ENCODE measurements around the gene C2CD4C. TPM values are rescaled to one million over a fixed set of nuclear protein-coding genes. Genes with fewer than 3 reads are reported as not detected.
A peak's percentile ranks its signal among the peaks of the same experiment; 100 is the strongest.
"Not testable (repeated sequence)": the region's sequence is repeated elsewhere in the genome, so short reads cannot be mapped to it uniquely, and the experiment has no call there.

The C2CD4C gene
- total RNA-seq, 2 donors from 2014 or later, result 0.26 to 0.55 TPM

DNA sequence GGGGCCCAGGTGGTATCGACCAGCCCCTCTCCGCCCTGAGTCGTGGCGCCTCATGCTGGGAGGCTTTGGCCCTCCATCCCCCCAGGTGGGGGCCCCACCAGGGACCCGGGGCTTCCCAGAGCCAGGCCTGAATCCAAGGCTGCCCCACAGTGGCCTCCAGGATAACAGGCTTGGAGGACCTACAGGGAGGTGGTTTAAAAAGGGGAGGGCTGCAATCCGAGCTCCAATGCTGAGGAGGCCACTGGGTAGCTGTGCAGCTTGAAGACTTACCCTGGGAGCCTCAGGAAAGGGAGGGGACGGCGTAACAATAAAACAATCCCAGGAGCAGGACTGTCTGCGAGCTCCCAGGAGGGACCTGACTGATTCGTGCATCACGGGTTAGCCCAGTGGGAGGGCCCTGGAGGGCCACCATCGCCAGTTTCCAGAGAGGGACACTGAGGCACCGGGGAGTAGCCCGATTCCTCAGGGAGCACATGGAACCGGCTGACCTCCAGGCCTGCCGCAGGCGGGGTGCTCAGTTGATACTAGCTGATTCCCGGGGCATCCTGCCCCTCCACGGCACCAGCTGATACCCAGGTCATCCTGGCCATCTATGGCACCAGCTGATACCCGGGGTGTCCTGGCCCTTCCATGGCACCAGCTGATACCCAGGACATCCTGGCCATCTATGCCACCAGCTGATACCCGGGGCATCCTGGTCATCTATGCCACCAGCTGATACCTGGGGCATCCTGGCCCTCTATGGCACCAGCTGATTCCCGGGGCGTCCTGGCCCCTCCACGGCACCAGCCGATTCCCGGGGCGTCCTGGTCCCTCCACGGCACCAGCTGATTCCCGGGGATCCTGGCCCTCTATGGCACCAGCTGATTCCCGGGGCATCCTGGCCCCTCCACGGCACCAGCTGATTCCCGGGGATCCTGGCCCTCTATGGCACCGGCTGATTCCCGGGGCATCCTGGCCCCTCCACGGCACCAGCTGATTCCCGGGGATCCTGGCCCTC lies 3.7 kb upstream of the C2CD4C start:
- Histone ChIP-seq H3K9me3 (no peaks in the 10 kb centered on the region), H3K36me3 (no peaks in the 10 kb centered on the region), H3K27ac (no peak overlapping the region), H3K4me3 (no peak overlapping the region), H3K4me1 (peaks cover 0 to 21% of the 10 kb centered on the region in 2 donors), H3K27me3 (peaks cover 0 to 10% of the 10 kb centered on the region in 2 donors)
- no peak for DNase-seq (ENCODE audit: low spot score)
- TF ChIP-seq, protein P1, sequence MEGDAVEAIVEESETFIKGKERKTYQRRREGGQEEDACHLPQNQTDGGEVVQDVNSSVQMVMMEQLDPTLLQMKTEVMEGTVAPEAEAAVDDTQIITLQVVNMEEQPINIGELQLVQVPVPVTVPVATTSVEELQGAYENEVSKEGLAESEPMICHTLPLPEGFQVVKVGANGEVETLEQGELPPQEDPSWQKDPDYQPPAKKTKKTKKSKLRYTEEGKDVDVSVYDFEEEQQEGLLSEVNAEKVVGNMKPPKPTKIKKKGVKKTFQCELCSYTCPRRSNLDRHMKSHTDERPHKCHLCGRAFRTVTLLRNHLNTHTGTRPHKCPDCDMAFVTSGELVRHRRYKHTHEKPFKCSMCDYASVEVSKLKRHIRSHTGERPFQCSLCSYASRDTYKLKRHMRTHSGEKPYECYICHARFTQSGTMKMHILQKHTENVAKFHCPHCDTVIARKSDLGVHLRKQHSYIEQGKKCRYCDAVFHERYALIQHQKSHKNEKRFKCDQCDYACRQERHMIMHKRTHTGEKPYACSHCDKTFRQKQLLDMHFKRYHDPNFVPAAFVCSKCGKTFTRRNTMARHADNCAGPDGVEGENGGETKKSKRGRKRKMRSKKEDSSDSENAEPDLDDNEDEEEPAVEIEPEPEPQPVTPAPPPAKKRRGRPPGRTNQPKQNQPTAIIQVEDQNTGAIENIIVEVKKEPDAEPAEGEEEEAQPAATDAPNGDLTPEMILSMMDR (IDR thresholded peaks at IDR 0.05), result no peak

DNA sequence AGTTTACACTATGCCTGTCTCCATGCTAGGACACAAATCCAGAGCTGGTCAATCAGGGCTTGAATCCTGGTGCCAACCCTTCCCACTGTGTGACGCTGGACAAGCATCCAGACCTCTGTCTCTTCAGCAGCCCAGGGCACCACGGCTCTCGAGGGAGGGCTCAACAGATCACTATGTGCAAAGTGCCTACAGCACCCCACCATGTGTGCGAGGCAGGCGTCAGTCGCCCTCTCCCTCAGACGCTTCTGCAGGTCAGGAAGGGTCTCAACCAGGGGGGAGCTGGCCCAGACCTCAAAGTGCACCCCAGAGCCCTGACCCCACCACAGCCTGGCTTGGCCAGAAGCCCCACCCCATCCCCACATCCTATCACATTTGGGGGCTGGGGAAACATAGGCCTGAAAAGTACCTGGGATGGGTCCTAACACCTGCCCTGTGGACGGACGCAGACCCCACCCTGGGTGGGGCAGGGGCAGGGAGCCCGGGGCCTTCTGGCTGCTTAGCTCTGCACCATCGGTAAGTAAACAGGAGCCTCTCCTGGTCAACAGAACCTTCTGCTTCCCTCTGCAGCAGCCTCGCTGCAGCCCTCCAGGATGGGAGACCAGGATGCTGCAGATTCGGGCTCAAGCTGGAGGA lies 2.9 kb upstream of the C2CD4C start:
- no peak overlapping the region for H3K4me3 ChIP-seq
- H3K9me3 ChIP-seq, result no peaks in the 10 kb centered on the region
- peaks cover 0 to 21% of the 10 kb centered on the region in 2 donors for H3K4me1 ChIP-seq
- TF ChIP-seq, protein P1 (IDR thresholded peaks at IDR 0.05), result no peak
- H3K27me3 ChIP-seq, result peaks cover 0 to 11% of the 10 kb centered on the region in 2 donors
- H3K36me3 ChIP-seq, result no peaks in the 10 kb centered on the region
- DNase-seq (ENCODE audit: low spot score), result no peak
- H3K27ac ChIP-seq, result no peak overlapping the region

DNA sequence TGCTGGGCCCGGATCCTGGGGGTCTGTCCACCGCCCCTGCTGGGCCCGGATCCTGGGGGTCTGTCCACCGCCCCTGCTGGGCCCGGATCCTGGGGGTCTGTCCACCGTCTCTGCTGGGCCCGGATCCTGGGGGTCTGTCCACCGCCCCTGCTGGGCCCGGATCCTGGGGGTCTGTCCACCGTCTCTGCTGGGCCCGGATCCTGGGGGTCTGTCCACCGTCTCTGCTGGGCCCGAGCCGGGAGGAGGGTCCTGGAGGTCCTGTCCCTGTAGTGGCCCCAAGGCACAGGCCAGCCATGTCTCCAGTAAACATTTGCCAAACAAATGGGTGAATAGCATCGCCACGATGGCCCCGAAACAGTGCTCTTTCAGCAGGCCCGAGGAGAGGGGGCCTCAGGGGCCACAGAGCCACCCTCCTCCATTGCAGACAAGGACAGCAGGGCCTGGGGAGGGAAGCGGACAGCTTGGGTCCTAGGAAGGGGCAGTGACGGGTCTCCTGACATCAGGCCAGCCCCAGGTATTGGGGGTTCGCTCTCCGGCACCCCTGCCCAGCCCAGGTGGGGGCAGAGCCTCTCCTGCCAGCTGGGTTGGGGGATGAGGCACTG lies 2.3 kb upstream of the C2CD4C start:
- not testable (repeated sequence) for H3K4me3 ChIP-seq; H3K36me3 ChIP-seq; H3K9me3 ChIP-seq; H3K27ac ChIP-seq; DNase-seq (ENCODE audit: low spot score)
- Histone ChIP-seq H3K27me3 (peaks cover 0 to 11% of the 10 kb centered on the region in 2 donors), H3K4me1 (peaks cover 0 to 21% of the 10 kb centered on the region in 2 donors)

DNA sequence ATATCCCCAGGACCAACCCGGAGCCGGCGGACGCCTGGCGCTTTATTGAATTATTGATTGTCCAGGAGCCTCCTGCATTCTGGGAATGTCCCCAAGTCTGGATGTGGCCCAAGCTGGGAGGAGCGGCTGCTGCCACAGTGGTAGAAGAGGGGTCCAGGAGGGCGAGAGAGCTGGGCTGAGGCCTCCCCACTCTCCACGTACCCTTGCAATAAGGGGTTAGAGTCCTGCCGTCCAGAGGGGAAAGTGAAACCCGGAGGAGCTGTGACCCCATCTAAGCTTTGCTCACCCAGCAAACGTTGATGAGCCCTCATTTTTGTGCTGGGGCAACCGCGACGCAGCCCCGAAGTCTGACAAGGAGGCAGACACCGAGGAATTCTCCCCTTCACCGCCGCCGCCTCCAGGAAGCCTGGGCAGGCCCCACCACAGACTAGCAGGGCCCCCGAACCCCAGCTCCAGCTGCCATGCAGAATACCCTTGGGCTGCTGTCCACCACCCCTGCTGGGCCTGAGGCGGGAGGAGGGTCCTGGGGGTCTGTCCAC lies 1.4 kb upstream of the C2CD4C start:
- peaks cover 0 to 21% of the 10 kb centered on the region in 2 donors for H3K4me1 ChIP-seq
- TF ChIP-seq, protein P1 (IDR thresholded peaks at IDR 0.05), result no peak
- no peaks in the 10 kb centered on the region for H3K9me3 ChIP-seq
- H3K36me3 ChIP-seq, result no peaks in the 10 kb centered on the region
- H3K27me3 ChIP-seq, result peaks cover 0 to 11% of the 10 kb centered on the region in 2 donors
- no peak overlapping the region for H3K4me3 ChIP-seq
- no peak for DNase-seq (ENCODE audit: low spot score)
- no peak overlapping the region for H3K27ac ChIP-seq

DNA sequence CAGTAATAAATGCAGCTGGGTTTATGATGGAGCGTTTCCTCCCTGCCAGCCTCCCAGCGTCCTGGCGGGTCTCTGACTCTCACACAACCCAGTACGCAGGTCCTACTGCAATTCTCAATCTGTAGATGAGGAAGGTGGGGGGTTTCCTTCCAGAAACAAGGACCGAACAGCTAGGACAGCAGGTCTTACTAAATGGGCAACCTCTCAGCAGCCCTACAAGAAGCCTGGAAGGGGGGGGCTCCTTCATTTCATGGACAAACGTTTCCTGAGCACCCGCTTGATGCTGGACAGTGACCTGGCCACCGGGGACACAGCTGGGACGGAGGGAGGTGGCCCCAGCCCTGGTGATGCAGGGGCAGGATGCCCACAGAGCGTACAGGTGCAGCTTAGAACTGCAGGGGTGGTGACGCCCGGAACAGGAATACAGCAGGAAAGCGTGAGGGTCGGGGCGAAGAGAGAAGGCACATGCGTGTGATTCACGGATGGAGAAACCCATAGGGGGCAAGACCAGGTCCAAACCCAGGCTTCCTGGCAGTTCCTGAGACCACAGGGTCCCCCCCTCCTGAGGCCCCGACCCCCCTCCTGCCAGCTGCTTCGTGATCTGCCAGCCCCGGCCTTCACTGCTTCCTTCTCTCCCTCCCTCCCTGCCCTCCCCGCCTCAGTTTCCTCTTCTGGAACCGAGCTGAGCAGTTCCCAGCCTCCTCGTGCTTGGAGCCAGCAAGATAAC lies 732 bp upstream of the C2CD4C start:
- Histone ChIP-seq H3K9me3 (no peaks in the 10 kb centered on the region), H3K27ac (no peak overlapping the region), H3K27me3 (peaks cover 0 to 11% of the 10 kb centered on the region in 2 donors), H3K36me3 (no peaks in the 10 kb centered on the region), H3K4me1 (peaks cover 0 to 21% of the 10 kb centered on the region in 2 donors), H3K4me3 (peak overlapping the region; percentile 41 to 53)
- TF ChIP-seq, protein P1 (IDR thresholded peaks at IDR 0.05), result no peak
- no peak for DNase-seq (ENCODE audit: low spot score)

Measured in right atrium auricular region (tissue), 2 donors.